Bronchial epithelial cell (primary cell): Measurements from ENCODE around the gene CYP2C9. TPM values are rescaled to one million over a fixed set of nuclear protein-coding genes. Genes with fewer than 3 reads are reported as not detected.
"Not testable (repeated sequence)": the region's sequence is repeated elsewhere in the genome, so short reads cannot be mapped to it uniquely, and the experiment has no call there.

Experiments
- DNase-seq: peaks from one replicate; pipeline ENCODE4 v3.0.0-alpha.2; 2010; ENCODE audit warnings: low read depth
- FAIRE-seq: peaks from 2 replicates; lab custom pipeline; 2011; peaks lifted over from hg19 to GRCh38; lab: Jason Lieb, UNC
- H3K27me3 ChIP-seq: 2 replicates; pipeline ENCODE4 v1.5.1; 2011; ENCODE audit warnings: low read length; ENCODE audit not compliant: control insufficient read depth, insufficient read depth
- H3K36me3 ChIP-seq: 2 replicates; pipeline ENCODE4 v1.5.1; 2011; ENCODE audit warnings: low read length; ENCODE audit not compliant: control insufficient read depth, insufficient read depth
- H3K4me3 ChIP-seq: 2 replicates; pipeline ENCODE4 v1.5.1; 2011; ENCODE audit warnings: mild to moderate bottlenecking, low read depth, low read length, control low read depth
- total RNA-seq: library from RNA; depleted of rRNA; stranded (reverse); fragments of >200 nt; gene quantifications from 2 replicates; pipeline ENCODE4 v1.2.1, GENCODE V29; 2014
- TF ChIP-seq, protein P1 (sequence below): IDR thresholded peaks from 2 replicates; pipeline ENCODE4 v1.5.1; 2011; ENCODE audit warnings: mild to moderate bottlenecking, moderate library complexity, low read length, control low read depth, inconsistent platforms; ENCODE audit not compliant: insufficient read depth, severe bottlenecking

Gene CYP2C9
- total RNA-seq, 1 donor from 2014 or later = not detected

DNA sequence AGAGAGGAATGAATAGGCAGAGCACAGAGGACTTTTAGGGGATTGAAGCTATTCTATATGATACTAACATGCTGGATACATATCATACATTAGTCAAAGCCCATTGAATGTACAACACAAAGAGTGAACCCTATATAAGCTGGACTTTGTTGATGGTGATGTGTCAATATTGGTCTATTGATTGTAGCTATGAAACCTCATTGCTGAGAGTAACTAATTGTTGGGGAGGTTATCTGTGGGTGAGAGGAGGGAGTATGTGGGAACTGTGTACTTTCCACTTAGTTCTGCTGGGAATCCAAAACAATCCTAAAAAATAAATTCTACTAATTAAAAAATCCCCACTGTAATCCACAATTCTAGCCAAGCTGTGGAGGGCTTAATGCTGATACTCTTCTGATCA, 22.0 kb upstream of the CYP2C9 start:
- no peaks in the 10 kb centered on the region for H3K36me3 ChIP-seq
- no peaks in the 10 kb centered on the region for H3K27me3 ChIP-seq
- DNase-seq (no peak), FAIRE-seq (no peak)
- H3K4me3 ChIP-seq = no peak overlapping the region
- TF ChIP-seq, protein P1, sequence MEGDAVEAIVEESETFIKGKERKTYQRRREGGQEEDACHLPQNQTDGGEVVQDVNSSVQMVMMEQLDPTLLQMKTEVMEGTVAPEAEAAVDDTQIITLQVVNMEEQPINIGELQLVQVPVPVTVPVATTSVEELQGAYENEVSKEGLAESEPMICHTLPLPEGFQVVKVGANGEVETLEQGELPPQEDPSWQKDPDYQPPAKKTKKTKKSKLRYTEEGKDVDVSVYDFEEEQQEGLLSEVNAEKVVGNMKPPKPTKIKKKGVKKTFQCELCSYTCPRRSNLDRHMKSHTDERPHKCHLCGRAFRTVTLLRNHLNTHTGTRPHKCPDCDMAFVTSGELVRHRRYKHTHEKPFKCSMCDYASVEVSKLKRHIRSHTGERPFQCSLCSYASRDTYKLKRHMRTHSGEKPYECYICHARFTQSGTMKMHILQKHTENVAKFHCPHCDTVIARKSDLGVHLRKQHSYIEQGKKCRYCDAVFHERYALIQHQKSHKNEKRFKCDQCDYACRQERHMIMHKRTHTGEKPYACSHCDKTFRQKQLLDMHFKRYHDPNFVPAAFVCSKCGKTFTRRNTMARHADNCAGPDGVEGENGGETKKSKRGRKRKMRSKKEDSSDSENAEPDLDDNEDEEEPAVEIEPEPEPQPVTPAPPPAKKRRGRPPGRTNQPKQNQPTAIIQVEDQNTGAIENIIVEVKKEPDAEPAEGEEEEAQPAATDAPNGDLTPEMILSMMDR = no peak

DNA sequence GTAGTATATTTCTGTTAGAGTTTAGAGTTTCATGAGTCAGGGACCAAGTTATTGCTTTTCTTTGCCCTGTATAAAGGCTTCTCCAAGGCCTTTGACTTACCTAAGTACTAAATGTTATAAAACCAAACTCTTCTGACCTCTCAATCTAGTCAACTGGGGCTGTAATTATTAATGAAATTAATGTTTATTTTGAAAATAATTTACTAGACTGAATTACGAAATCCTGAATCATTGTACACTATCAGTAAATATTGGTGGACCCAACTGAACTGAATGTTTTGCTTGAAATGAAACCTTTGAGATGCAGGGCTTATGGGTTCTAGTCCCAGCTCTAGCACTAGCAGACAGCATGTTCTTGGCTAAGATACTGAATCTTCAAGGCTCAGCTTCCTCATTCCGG, 1.7 kb upstream of the CYP2C9 start:
- DNase-seq = no peak
- TF ChIP-seq, protein P1 = no peak
- no peak for FAIRE-seq

DNA sequence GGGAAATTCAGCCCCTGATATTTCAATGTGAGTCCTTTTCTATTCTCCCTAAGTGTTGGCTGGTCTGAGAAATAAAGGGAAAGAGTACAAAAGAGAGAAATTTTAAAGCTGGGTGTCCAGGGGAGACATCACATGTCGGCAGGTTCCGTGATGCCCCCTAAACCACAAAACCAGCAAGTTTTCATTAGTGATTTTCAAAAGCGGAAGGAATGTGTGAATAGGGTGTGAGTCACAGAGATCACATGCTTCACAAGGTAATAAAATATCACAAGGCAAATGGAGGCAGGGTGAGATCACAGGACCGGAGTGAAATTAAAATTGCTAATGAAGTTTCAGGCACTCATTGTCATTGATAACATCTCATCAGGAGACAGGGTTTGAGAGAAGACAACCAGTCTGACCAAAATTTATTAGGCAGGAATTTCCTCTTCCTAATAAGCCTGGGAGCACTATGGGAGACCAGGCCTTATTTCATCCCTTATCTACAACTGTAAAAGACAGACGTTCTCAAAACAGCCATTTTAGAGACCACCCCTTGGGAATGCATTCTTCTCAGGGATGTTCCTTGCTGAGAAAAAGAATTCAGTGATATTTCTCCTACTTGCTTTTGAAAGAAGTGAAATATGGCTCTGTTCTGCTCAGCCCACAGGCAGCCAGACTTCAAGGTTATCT, 5.1 kb downstream of the CYP2C9 start:
- not testable (repeated sequence) for H3K36me3 ChIP-seq, H3K27me3 ChIP-seq, DNase-seq, H3K4me3 ChIP-seq, FAIRE-seq

More for the DNA sequence above, 1.7 kb upstream of the CYP2C9 start:
- Histone ChIP-seq H3K4me3 (no peak overlapping the region), H3K27me3 (no peaks in the 10 kb centered on the region), H3K36me3 (no peaks in the 10 kb centered on the region)

DNA sequence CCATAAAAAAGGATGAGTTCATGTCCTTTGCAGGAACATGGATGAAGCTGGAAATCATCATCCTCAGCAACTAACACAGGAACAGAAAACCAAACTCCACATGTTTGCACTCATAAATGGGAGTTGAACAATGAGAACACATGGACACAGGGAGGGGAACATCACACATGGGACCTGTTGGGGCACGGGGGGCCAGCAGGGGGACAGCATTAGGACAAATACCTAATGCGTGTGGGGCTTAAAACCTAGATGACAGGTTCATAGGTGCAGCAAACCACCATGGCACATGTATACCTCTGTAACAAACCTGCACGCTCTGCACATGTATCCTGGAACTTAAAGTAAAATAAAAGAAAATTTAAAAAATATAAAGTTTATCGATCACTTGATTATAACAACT, 7.7 kb downstream of the CYP2C9 start:
- H3K36me3 ChIP-seq, DNase-seq, FAIRE-seq: not testable (repeated sequence)

DNA sequence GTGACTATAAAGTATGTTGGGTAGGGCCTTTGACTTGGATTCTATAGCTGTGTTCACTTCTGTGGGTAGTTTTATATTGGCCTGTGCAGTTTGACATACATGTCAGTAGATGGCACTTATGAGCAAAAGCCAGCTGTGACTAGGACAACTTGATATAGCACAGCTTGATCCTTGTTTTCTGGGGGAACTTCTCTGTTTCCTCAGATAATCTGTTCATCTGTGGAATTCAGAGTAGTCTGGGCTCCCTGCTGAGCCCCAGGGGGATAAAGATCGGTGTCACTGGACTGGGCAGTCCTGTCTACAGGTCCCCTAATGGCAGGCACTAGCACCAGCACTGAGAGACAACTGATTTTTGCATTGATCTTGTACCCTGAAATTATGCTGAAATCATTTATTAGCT, 25.4 kb downstream of the CYP2C9 start:
- no peaks in the 10 kb centered on the region for H3K27me3 ChIP-seq
- DNase-seq (peak; percentile 46), FAIRE-seq (no peak)
- TF ChIP-seq, protein P1 = peak; percentile 77
- H3K4me3 ChIP-seq = no peak overlapping the region
- no peaks in the 10 kb centered on the region for H3K36me3 ChIP-seq

More for the DNA sequence above, 7.7 kb downstream of the CYP2C9 start:
- not testable (repeated sequence) for H3K4me3 ChIP-seq, H3K27me3 ChIP-seq

DNA sequence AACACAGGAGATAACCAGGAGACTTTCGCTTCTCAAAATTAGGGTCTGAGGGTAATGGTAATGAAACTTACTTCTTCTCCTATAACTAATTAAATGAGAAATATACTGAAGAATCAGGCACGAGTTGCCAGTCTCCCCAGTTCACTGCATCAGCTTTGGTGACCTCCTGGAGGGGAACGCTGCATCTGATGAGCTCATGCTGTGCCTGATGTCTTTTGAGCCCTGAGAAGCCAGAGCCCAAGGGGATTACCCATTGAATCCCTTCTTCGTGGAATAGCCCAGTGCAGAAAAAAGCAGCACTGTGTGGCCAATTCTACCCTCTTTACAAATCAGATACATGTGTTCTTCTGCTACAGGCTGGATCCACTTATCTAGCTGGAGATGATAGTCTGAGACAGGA, 45.1 kb downstream of the CYP2C9 start:
- TF ChIP-seq, protein P1 = no peak
- Histone ChIP-seq H3K27me3 (no peaks in the 10 kb centered on the region), H3K36me3 (no peaks in the 10 kb centered on the region), H3K4me3 (no peak overlapping the region)
- DNase-seq (no peak), FAIRE-seq (no peak)

DNA sequence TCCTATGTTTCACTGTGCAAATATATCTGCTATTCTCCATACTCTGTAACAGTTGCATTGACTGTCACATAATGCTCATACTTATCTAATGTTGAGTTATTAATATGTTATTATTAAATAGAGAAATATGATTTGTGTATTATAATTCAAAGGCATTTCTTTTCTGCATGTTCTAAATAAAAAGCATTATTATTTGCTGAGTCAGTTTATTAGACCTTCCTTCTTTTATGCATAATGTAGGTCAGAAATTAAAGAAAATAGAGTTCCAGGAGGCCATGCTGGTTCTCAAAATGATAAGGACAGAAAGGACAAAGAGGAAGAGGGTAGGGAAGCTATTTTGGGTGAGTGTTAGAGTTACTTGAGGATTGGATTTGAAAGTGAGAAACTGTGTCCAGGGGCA, 50.7 kb downstream of the CYP2C9 start:
- DNase-seq = no peak
- no peak overlapping the region for H3K4me3 ChIP-seq
- no peaks in the 10 kb centered on the region for H3K27me3 ChIP-seq
- no peaks in the 10 kb centered on the region for H3K36me3 ChIP-seq
- no peak for FAIRE-seq
- TF ChIP-seq, protein P1 = no peak
